Liver (tissue), 9 donors: ENCODE data around the gene TOM1L2. TPM values are rescaled to one million over a fixed set of nuclear protein-coding genes. Genes with fewer than 3 reads are reported as not detected.
"Not testable (repeated sequence)": the region's sequence is repeated elsewhere in the genome, so short reads cannot be mapped to it uniquely, and the experiment has no call there.

Experiments used
- DNase-seq: peaks from one replicate; pipeline ENCODE4 v3.0.0-alpha.2; 2017; ENCODE audit warnings: low spot score
- H3K27ac ChIP-seq, 2 donors: one replicate each; pipeline ENCODE4 v1.7.0; 2013; ENCODE audit warnings: inconsistent platforms in 2 of 2, low read length in 2 of 2, control low read depth in 1 of 2, low read depth in 1 of 2, mild to moderate bottlenecking in 1 of 2
- H3K27me3 ChIP-seq, 4 donors: one replicate each; pipeline versions ENCODE4 v1.6.1 to v1.7.0; 2013; ENCODE audit warnings: low read length in 3 of 4, inconsistent platforms in 1 of 4, mild to moderate bottlenecking in 1 of 4, moderate library complexity in 1 of 4; ENCODE audit not compliant: control insufficient read depth in 4 of 4, insufficient read depth in 4 of 4
- H3K36me3 ChIP-seq, 4 donors: one replicate each; pipeline versions ENCODE4 v1.6.1 to v1.7.0; 2013; ENCODE audit warnings: low read length in 3 of 4, mild to moderate bottlenecking in 3 of 4, low read depth in 1 of 4, moderate library complexity in 1 of 4; ENCODE audit not compliant: control insufficient read depth in 4 of 4, insufficient read depth in 3 of 4
- H3K4me1 ChIP-seq, 4 donors: one replicate each; pipeline versions ENCODE4 v1.6.1 to v1.7.0; 2013; ENCODE audit warnings: low read length in 3 of 4, mild to moderate bottlenecking in 3 of 4, moderate library complexity in 1 of 4; ENCODE audit not compliant: control insufficient read depth in 4 of 4, insufficient read depth in 4 of 4
- H3K4me3 ChIP-seq, 3 donors: one replicate each; pipeline versions ENCODE4 v1.6.1 to v1.7.0; 2013; ENCODE audit warnings: low read length in 3 of 3, control low read depth in 1 of 3, low read depth in 1 of 3, mild to moderate bottlenecking in 1 of 3
- H3K9ac ChIP-seq, 2 donors: one replicate each; pipeline ENCODE4 v1.7.0; 2013; ENCODE audit warnings: low read length in 2 of 2, mild to moderate bottlenecking in 2 of 2, moderate library complexity in 2 of 2, control low read depth in 1 of 2, low read depth in 1 of 2
- H3K9me3 ChIP-seq, 4 donors: one replicate each; pipeline versions ENCODE4 v1.6.1 to v1.7.0; 2013; ENCODE audit warnings: low read length in 3 of 4; ENCODE audit not compliant: control insufficient read depth in 4 of 4
- ATF3 ChIP-seq: IDR thresholded peaks from 2 replicates; pipeline ENCODE4 v1.6.1; 2016; ENCODE audit warnings: antibody characterized with exemption
- CTCF ChIP-seq: fragments of 150-350 bp; IDR thresholded peaks from 2 replicates; pipeline ENCODE4 v1.5.1; 2017; ENCODE audit warnings: improper control_type of control experiment, low read depth, low read length; ENCODE audit not compliant: missing input control
- EGR1 ChIP-seq, 2 donors: IDR thresholded peaks; 2 replicates each; pipeline ENCODE4 v1.6.1; 2016 to 2018; ENCODE audit warnings: antibody characterized with exemption in 2 of 2, low read depth in 2 of 2
- FOXA1 ChIP-seq: IDR thresholded peaks from 2 replicates; pipeline ENCODE4 v1.6.1; 2016; ENCODE audit warnings: antibody characterized with exemption
- FOXA2 ChIP-seq: IDR thresholded peaks from 2 replicates; pipeline ENCODE4 v1.6.1; 2016; ENCODE audit warnings: antibody characterized with exemption
- GABPA ChIP-seq, 2 donors: IDR thresholded peaks in 1 of 2; conservative IDR thresholded peaks in 1 of 2; 2 replicates each; pipeline ENCODE4 v1.6.1; 2016; ENCODE audit warnings: antibody characterized with exemption in 2 of 2, mild to moderate bottlenecking in 1 of 2, moderate library complexity in 1 of 2
- HNF4A ChIP-seq, 2 donors: conservative IDR thresholded peaks; 2 replicates each; pipeline ENCODE4 v1.6.1; 2016; ENCODE audit warnings: antibody characterized with exemption in 2 of 2, mild to moderate bottlenecking in 2 of 2
- HNF4G ChIP-seq: IDR thresholded peaks from 2 replicates; pipeline ENCODE4 v1.6.1; 2016; ENCODE audit warnings: antibody characterized with exemption
- JUND ChIP-seq, 2 donors: IDR thresholded peaks; 2 replicates each; pipeline ENCODE4 v1.6.1; 2016; ENCODE audit warnings: antibody characterized with exemption in 2 of 2
- MAX ChIP-seq: IDR thresholded peaks from 2 replicates; pipeline ENCODE4 v1.6.1; 2016; ENCODE audit warnings: antibody characterized with exemption
- NR2F2 ChIP-seq: IDR thresholded peaks from 2 replicates; pipeline ENCODE4 v1.6.1; 2016; ENCODE audit warnings: antibody characterized with exemption
- RAD21 ChIP-seq, 2 donors: IDR thresholded peaks; 2 replicates each; pipeline ENCODE4 v1.6.1; 2016; ENCODE audit warnings: antibody characterized with exemption in 2 of 2, mild to moderate bottlenecking in 2 of 2
- RXRA ChIP-seq, 2 donors: IDR thresholded peaks; 2 replicates each; pipeline ENCODE4 v1.6.1; 2017 to 2018; ENCODE audit warnings: antibody characterized with exemption in 2 of 2, mild to moderate bottlenecking in 1 of 2
- SP1 ChIP-seq: IDR thresholded peaks from 2 replicates; pipeline ENCODE4 v1.6.1; 2018; ENCODE audit warnings: antibody characterized with exemption, mild to moderate bottlenecking
- TAF1 ChIP-seq: conservative IDR thresholded peaks from 2 replicates; pipeline ENCODE4 v1.6.1; 2016; ENCODE audit warnings: antibody characterized with exemption, mild to moderate bottlenecking
- YY1 ChIP-seq: IDR thresholded peaks from 2 replicates; pipeline ENCODE4 v1.6.1; 2016; ENCODE audit warnings: antibody characterized with exemption, mild to moderate bottlenecking
- WGBS: extraction: QIAGEN DNeasy Blood & Tissue Kit; methylation state at CpG from one replicate; pipeline ENCODE4 v1.1.7; 2013; 5-methylcytosine and 5-hydroxymethylcytosine counted together
- polyA plus RNA-seq, 2 donors: library from polyadenylated mRNA; stranded (reverse) in 1 of 2; unstranded in 1 of 2; fragments of 200-250 nt in 1 of 2; fragments of >200 nt in 1 of 2; fragmentation: Nextera tagmentation in 1 of 2; extraction: Ambion mirVana in 1 of 2; gene quantifications; one replicate each; pipeline versions ENCODE4 v1.2.1 to v1.2.3, GENCODE V29; 2013 to 2015
- total RNA-seq, 2 donors: library from RNA; depleted of rRNA; stranded (reverse); fragments of >200 nt; gene quantifications; one replicate each; pipeline ENCODE4 v1.2.3, GENCODE V29; 2014
- donor health status: healthy.
- donor health status: healthy.
- donor health status: healthy.
- donor health status: healthy.
- donor health status: healthy.

The TOM1L2 gene
- total and polyA plus RNA-seq, 4 donors = 5.0 to 24.0 (median 9.3) TPM

GRCh38 chr17:17913695-17914332 is 58.4 kb downstream of the TOM1L2 start:
- WGBS = 54% methylated on average over 4 of the region's 4 CpGs
- no peak for DNase-seq
- TF ChIP-seq JUND (IDR thresholded peaks at IDR 0.05) (peak in 1 of 2 donors; percentile 60), TAF1 (no peak), FOXA2 (no peak), CTCF (no peak), MAX (no peak), NR2F2 (no peak)
- Histone ChIP-seq H3K27ac (no peak overlapping the region), H3K9ac (no peak overlapping the region), H3K4me1 (peaks cover 3 to 9% (median 8%) of the 10 kb centered on the region in 4 donors), H3K9me3 (no peaks in the 10 kb centered on the region), H3K36me3 (peaks cover 0 to 1% (median 0%) of the 10 kb centered on the region in 4 donors), H3K27me3 (no peaks in the 10 kb centered on the region), H3K4me3 (no peak overlapping the region)

GRCh38 chr17:17912336-17912735 is 59.9 kb downstream of the TOM1L2 start:
- not testable (repeated sequence) for H3K4me3 ChIP-seq, H3K36me3 ChIP-seq, DNase-seq, H3K27me3 ChIP-seq, H3K9me3 ChIP-seq, H3K9ac ChIP-seq, H3K27ac ChIP-seq
- H3K4me1 ChIP-seq = peaks cover 3 to 11% (median 10%) of the 10 kb centered on the region in 4 donors
- 98% methylated on average over 19 of the region's 27 CpGs for WGBS

GRCh38 chr17:17911001-17911613 is 61.1 kb downstream of the TOM1L2 start:
- H3K27ac ChIP-seq = peak overlapping the region; percentile 61 to 77
- H3K27me3 ChIP-seq = no peaks in the 10 kb centered on the region
- peaks cover 0 to 1% (median 0%) of the 10 kb centered on the region in 4 donors for H3K36me3 ChIP-seq
- WGBS = 64% methylated on average over 10 of the region's 10 CpGs
- no peaks in the 10 kb centered on the region for H3K9me3 ChIP-seq
- TF ChIP-seq FOXA1 = no peak
- TF ChIP-seq RAD21 (IDR thresholded peaks at IDR 0.05) = peak in 1 of 2 donors; percentile 20
- TF ChIP-seq HNF4A (conservative IDR thresholded peaks at IDR 0.05) = peak; percentile 56 to 69
- no peak for TF ChIP-seq JUND (IDR thresholded peaks at IDR 0.05)
- TF ChIP-seq SP1 = peak; percentile 45
- TF ChIP-seq RXRA (IDR thresholded peaks at IDR 0.05) = peak in 1 of 2 donors; percentile 61
- H3K4me1 ChIP-seq = peaks cover 5 to 20% (median 16%) of the 10 kb centered on the region in 4 donors
- H3K9ac ChIP-seq = no peak overlapping the region
- DNase-seq = no peak
- H3K4me3 ChIP-seq = no peak overlapping the region

GRCh38 chr17:17910060-17910459 is 62.1 kb downstream of the TOM1L2 start:
- H3K4me1 ChIP-seq = peaks cover 9 to 23% (median 16%) of the 10 kb centered on the region in 4 donors
- H3K9me3 ChIP-seq = no peaks in the 10 kb centered on the region
- H3K36me3 ChIP-seq = peaks cover 0 to 1% (median 0%) of the 10 kb centered on the region in 4 donors
- H3K4me3 ChIP-seq = no peak overlapping the region
- no peak overlapping the region for H3K27ac ChIP-seq
- H3K27me3 ChIP-seq = no peaks in the 10 kb centered on the region
- H3K9ac ChIP-seq = no peak overlapping the region
- WGBS = 64% methylated on average over 4 of the region's 4 CpGs
- DNase-seq = no peak
- TF ChIP-seq MAX (no peak), ATF3 (no peak), GABPA (IDR thresholded peaks at IDR 0.05 in 1 of 2, conservative IDR thresholded peaks at IDR 0.05 in 1 of 2) (no peak), FOXA2 (no peak), SP1 (no peak), EGR1 (IDR thresholded peaks at IDR 0.05; ENCODE audit: low read depth in 2 of 2) (no peak), FOXA1 (no peak), TAF1 (no peak), RXRA (IDR thresholded peaks at IDR 0.05) (no peak), YY1 (no peak), HNF4G (no peak), NR2F2 (no peak), CTCF (no peak)
